SKM-1 (cell line): Measurements from ENCODE around the gene AMPH.
"Not testable (repeated sequence)": the region's sequence is repeated elsewhere in the genome, so short reads cannot be mapped to it uniquely, and the experiment has no call there.

Experiments
- DNase-seq: peaks from one replicate; lab custom pipeline; 2025; ENCODE audit not compliant: unreplicated experiment; lab: John Stamatoyannopoulos, UW

AMPH gene

DNA sequence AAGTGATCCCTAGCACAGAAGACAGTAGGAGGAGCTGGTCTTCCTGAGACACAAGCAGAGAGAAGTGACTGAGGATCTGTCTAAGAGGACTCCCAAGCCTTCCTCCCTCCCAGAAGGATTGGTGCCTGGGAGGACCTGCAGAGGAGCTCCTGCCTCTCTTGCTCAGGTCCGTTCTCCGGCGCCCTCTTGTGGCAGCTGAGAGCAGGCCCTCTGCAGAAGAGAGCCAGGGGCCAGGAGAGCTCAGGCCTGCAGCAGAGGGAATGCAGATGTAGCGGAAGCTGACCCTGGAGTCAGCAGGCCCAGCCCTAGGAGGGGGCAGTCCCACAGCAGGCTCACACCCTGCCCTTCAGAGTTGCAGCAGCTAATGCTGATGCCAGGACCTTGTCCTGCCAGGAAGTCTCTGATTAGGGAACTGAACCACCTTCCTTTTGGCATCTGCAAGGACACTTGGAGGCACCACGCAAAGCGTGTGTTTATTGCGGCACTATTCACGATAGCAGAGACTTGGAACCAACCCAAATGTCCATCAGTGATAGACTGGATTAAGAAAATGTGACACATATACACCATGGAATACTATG is 276.8 kb downstream of the AMPH start:
- DNase-seq: peak; percentile 21

DNA sequence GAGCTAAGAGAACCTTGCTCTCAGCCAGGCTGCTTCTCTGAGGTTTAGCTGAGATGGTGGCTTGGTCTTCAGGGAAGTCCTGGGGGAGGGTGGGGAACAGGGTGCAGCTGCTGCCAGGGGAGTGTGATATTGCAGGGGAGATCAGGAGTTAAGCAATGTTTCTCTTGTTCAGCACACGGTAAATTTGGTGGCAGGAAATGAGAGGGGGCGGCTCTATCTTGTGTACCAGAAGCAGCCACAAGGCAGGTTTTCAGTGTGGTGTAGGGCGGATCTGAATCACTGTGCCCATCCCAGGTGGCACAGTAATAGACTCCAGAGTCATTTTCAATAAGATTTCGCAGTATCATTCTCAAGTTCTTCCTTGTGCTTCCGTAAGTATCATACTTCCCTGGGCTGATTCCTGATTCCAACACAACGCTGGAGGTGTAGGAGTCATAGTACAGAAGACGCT is 277.7 kb downstream of the AMPH start:
- not testable (repeated sequence) for DNase-seq

DNA sequence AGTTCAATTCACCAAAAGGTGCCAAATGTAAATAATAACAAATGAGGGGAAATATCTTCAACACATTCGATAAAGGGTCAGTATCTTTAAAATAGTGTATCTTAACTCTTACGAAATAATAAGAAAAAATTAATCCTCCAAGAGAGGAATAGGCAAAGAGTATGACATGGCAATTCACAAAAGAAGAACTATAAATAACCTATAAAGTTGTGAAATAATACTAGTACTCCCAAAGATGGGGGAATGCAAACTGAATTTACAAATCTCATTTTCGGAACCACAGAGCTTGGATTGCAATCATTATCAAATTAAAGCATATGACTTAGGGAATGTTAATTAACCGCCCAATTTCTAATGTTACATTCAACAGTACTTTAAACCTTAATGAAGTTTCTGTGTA is 279.6 kb downstream of the AMPH start:
- no peak for DNase-seq

DNA sequence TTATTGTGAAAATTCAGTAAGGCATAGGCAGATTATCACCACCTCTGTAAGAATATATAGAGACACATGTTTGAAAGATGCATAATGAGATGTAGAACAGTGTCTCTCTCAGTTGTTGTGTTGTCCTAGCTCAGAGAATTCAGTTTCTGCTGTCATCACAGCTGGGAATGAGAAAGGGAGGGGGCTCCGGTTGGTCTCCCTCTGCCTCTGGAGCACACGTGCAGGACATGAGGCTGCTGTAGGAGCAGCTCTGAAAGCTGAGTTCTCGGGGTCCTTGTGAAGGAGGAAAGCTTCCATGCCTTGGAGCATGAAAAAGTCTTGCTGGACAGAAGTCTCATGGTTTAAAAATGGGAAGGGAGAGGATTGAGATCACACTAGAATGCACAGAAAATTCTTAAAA is 280.4 kb downstream of the AMPH start:
- DNase-seq: not testable (repeated sequence)

DNA sequence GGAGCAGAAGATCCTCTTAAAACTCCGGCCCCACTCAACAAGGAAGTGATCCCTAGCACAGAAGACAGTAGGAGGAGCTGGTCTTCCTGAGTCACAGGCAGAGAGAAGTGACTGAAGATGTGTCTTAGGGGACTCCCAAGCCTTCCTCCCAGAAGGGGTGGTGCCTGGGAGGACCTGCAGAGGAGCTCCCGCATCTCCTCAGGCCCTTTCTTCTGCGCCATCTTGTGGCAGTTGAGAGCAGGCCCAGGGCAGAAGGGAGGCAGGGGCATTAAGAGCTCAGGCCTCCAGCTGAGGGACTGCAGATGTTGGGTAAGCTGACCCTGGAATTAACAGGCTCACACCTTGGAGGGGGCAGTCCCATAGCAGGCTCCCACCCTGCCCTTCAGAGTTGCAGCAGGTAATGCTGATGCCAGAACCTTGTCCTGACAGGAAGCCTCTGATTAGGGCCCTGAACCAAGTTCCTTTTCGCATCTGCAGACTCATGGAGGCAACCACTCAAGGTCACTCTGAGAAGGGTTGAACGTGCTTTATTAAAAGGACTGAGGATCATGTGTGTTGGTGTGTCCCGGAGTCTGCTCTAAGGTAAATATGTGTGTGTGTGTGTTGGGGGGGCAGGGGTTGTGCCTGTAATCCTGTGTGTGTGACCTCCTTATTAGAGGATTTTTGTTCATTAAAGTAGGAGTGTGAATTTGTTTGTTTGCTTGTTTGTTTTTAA is 281.1 kb downstream of the AMPH start:
- peak; percentile 50 for DNase-seq

DNA sequence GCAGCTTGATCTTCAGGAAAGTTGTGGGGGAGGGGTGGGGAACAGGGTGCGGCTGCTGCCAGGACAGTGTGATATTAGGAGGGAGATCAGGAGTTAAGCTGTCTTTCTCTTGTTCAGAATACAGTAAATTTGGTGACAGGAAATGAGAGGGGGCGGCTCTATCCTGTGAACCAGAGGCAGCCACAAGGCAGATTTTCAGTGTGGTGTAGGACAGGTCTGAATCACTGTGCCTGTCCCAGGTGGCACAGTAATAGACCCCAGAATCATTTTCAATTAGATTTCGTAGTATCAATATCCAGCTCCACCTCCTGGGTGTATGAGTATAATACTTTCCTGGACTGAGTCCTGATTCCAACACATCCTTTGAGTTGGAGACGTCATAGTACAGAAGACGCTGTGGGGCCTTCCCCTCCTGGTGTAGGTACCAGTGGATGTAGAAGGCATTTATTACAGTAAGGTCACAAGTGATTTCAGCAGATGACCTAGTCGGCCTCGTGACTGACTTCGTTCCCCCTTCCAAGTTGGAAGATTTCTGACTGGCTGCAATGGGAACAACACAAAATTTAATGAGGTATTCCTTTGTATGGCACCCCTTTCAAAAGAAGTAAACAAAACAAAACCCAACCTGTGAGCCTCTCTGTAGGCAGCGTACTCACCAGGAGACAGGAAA is 281.9 kb downstream of the AMPH start:
- DNase-seq: not testable (repeated sequence)

DNA sequence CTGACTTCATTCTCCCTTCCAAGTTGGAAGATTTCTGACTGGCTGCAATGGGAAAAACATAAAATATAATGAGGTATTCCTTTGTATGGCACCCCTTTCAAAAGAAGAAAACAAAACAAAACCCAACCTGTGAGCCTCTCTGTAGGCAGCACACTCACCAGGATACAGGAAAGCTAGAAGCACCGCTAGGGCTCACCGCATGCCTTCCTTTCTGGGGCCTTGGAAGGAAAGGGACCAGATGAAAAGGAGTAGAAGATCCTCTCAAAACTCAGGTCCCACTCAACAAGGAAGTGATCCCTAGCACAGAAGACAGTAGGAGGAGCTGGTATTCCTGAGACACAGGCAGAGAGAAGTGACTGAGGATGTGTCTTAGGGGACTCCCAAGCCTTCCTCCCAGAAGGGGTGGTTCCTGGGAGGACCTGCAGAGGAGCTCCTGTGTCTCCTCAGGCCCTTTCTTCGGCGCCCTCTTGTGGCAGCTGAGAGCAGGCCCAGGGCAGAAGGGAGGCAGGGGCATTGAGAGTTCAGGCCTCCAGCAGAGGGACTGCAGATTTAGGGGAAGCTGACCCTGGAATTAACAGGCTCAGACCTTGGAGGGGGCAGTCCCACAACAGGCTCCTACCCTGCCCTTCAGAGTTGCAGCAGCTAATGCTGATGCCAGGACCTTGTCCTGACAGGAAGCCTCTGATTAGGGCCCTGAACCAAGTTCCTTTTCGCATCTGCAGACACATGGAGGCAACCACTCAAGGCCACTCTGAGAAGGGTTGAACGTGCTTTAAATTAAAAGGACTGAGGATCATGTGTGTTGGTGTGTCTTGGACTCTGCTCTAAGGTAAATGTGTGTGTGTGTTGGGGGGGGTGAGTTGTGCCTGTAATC is 285.6 kb downstream of the AMPH start:
- not testable (repeated sequence) for DNase-seq

DNA sequence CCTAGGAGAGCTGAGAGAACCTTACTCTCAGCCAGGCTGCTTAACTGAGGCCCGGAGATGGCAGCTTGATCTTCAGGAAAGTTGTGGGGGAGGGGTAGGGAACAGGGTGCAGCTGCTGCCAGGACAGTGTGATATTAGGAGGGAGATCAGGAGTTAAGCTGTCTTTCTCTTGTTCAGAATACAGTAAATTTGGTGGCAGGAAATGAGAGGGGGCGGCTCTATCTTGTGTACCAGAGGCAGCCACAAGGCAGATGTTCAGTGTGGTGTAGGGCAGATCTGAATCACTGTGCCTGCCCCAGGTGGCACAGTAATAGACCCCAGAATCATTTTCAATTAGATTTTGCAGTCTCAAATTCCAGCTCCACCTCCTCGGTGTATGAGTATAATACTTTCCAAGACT is 286.4 kb downstream of the AMPH start:
- DNase-seq: not testable (repeated sequence)

DNA sequence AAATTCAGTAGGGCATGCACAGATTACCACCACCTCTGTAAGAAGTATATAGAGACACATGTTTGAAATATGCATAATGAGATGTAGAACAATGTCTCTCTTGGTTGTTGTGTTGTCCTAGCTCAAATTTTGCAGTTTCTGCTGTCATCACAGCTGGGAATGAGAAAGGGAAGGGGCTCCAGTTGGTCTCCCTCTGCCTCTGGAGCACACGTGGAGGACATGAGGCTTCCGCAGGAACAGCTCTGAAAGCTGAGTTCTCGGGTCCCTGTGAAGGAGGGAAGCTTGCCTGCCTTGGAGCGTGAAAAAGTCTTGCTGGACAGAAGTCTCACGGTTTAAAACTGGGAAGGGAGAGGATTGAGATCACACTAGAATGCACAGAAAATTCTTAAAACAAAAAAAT is 289.0 kb downstream of the AMPH start:
- not testable (repeated sequence) for DNase-seq

DNA sequence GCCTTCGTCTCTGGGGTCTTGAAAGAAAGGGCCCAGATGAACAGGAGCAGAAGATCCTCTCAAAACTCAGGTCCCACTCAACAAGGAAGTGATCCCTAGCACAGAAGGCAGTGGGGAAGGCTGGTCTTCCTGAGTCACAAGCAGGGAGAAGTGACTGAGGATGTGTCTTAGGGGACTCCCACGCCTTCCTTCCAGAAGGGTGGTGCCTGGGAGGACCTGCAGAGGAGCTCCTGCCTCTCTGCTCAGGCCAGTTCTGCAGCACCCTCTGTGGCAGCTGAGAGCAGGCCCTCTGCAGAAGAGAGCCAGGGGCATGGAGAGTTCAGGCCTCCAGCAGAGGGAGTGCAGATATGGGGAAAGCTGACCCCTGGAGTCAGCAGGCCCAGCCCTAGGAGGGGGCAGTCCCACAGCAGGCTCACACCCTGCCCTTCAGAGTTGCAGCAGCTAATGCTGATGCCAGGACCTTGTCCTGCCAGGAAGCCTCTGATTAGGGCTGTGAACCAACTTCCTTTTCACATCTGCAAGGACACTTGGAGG is 289.9 kb downstream of the AMPH start:
- not testable (repeated sequence) for DNase-seq

DNA sequence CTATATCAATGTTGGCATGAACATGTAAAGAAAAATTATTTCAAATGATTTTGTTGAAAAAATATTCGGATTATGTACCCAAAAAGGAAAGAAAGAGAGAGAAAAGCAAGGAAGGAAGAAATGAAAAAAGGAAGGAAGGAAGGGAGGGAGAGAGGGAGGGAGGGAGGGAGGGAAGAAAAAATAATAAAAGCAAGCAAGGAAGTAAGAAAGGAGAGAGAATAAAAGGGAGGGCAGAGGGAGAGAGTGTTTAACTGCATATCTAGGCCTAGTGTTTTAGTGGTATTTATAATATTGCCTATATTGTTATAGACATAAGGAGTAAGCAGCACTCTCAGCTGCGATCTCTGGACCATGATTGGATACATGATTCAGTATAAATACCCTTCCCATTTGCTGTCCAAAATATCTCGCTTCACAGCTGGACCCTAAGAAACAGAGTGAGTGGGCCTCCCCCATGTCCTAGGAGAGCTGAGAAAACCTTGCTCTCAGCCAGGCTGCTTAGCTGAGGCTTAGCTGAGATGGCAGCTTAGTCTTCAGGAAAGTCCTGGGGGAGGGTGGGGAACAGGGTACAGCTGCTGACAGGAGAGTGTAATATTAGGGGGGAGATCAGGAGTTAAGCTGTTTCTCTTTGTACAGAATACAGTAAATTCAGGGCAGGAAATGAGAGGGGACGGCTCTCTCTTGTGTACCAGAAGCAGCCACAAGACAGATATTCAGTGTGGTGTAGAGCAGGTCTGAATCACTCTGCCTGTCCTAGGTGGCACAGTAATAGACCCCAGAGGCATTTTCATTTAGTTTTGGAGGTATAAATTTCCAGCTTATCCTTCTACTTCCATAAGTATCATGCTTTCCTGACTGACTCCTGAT is 291.0 kb downstream of the AMPH start:
- no peak for DNase-seq

DNA sequence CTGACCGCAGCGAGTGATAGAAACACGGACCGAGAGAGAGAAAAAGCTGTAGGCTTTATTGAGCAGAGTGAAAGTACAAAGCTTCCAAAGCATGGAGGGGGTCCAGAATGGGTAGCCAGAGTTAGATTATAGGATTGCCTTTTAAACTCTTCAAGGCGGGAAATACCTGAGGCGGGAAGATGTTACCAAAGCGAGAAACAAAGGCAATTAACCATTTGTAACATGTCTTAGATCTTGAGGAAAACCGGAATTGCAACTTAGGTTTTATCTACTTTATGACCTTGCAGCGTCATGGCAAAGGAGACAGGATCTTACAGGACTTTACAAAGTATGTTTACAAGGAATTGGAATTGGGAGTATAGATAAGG is 295.0 kb downstream of the AMPH start:
- not testable (repeated sequence) for DNase-seq

DNA sequence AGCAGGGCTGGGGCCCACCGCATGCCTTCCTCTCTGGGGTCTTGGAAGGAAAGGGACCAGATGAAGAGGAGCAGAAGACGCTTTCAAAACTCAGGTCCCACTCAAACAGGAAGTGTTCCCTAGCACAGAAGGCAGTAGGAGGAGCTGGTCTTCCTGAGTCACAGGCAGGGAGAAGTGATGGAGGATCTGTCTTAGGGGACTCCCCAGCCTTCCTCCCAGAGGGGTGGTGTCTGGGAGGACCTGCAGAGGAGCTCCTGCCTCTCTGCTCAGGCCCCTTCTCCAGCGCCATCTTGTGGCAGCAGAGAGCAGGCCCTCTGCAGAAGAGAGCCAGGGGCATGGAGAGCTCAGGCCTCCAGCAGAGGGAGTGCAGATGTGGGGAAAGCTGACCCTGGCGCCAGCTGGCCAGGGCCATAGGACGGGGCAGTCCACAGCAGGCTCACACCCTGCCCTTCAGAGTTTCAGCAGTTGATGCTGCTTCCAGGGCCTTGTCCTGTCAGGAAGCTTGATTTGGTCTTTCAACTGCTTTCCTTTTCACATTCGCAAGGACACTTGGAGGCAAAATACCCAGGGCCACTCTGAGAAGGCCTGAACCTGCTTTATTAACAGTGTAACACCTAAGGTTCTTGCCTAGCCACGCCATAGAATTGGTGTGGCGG is 295.6 kb downstream of the AMPH start:
- DNase-seq: peak; percentile 85

DNA sequence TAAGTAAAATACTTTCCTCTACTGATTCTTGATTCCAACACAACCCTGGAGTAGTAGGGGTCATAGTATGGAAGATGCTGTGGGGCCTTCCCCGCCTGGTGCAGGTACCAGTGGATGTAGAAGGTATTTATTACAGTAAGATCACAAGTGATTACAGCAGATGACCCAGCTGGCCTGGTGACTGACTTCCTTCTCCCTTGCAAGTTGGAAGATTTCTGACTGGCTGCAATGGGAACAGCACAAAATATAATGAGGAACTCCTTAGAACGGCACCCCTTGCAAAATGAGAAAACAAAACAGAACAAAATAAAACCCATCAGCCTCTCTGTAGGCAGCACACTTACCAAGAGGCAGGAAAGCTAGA is 296.1 kb downstream of the AMPH start:
- DNase-seq: peak; percentile 85

DNA sequence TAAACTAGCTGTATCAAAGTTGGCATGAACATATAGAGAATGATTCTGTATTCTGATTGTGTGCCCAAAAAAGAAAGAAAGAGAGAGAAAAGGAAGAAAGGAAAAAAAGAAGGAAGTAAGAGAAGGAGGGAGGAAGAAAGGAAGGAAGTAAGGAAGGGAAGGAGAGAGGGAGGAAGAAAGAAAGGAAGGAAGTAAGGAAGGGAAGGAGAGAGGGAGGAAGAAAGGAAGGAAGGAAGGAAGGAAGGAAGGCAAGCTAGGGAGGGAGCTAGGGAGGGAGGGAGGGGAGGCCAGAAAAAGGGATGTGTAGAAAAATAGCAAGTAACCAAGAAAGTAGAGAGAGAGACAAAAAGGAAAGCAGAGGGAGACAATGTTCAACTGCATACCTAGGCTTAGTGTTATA is 297.0 kb downstream of the AMPH start:
- DNase-seq: no peak
